GM03348 (cell line): Measurements from ENCODE around the gene SYVN1.
"Not testable (repeated sequence)": the region's sequence is repeated elsewhere in the genome, so short reads cannot be mapped to it uniquely, and the experiment has no call there.

Source experiments
- DNase-seq: peaks from one replicate; pipeline ENCODE4 v3.0.0; 2012; ENCODE audit warnings: low spot score

SYVN1 gene

GRCh38 chr11:65151331-65151899 is 17.1 kb upstream of the SYVN1 start:
- DNase-seq = no peak

GRCh38 chr11:65150509-65151299 is 16.4 kb upstream of the SYVN1 start:
- peak; percentile 81 for DNase-seq

GRCh38 chr11:65150131-65150508 is 15.8 kb upstream of the SYVN1 start:
- not testable (repeated sequence) for DNase-seq

- DNase-seq = no peak
Measured at GRCh38 chr11:65148657-65149056, 14.3 kb upstream of the SYVN1 start.

GRCh38 chr11:65147352-65148075 is 13.2 kb upstream of the SYVN1 start:
- DNase-seq = no peak

GRCh38 chr11:65141896-65142494 is 7.7 kb upstream of the SYVN1 start:
- no peak for DNase-seq

- DNase-seq = no peak
Measured at GRCh38 chr11:65136515-65137096, 2.3 kb upstream of the SYVN1 start.

- DNase-seq = no peak
Measured at GRCh38 chr11:65135633-65136145, 1.4 kb upstream of the SYVN1 start.

- peak; percentile 96 for DNase-seq
Measured at GRCh38 chr11:65134952-65135632, 773 bp upstream of the SYVN1 start.

GRCh38 chr11:65133724-65134123 is 595 bp downstream of the SYVN1 start:
- peak; percentile 31 for DNase-seq

- peak; percentile 56 for DNase-seq
Measured at GRCh38 chr11:65132988-65133700, 1.2 kb downstream of the SYVN1 start.

- no peak for DNase-seq
Measured at GRCh38 chr11:65132238-65132987, 1.9 kb downstream of the SYVN1 start.

GRCh38 chr11:65131895-65132237 is 2.5 kb downstream of the SYVN1 start:
- no peak for DNase-seq

GRCh38 chr11:65131417-65131776 is 2.9 kb downstream of the SYVN1 start:
- no peak for DNase-seq

- DNase-seq = no peak
Measured at GRCh38 chr11:65130631-65131416, 3.5 kb downstream of the SYVN1 start.

- DNase-seq = no peak
Measured at GRCh38 chr11:65129649-65130441, 4.5 kb downstream of the SYVN1 start.

- DNase-seq = no peak
Measured at GRCh38 chr11:65128182-65129145, 5.9 kb downstream of the SYVN1 start.
